Dendritic cell treated with granulocyte-macrophage colony-stimulating factor and Interleukin-4, amounts not matched to agents 40 ng/mL and 50 ng/mL, for 4 days (primary cell): ENCODE data around the gene DDIT4L.
"Not testable (repeated sequence)": the region's sequence is repeated elsewhere in the genome, so short reads cannot be mapped to it uniquely, and the experiment has no call there.

Experiments used
- H3K27ac Mint-ChIP-seq: one replicate; pipeline ENCODE4 v1.8.0; 2022; ENCODE audit warnings: mild to moderate bottlenecking, mixed read lengths
- H3K27me3 Mint-ChIP-seq: one replicate; pipeline ENCODE4 v1.8.0; 2022; ENCODE audit warnings: mild to moderate bottlenecking, mixed read lengths
- H3K36me3 Mint-ChIP-seq: one replicate; pipeline ENCODE4 v1.8.0; 2022; ENCODE audit warnings: low read depth, mixed read lengths
- H3K4me1 Mint-ChIP-seq: one replicate; pipeline ENCODE4 v1.8.0; 2022; ENCODE audit warnings: low read depth, mixed read lengths
- H3K4me3 Mint-ChIP-seq: one replicate; pipeline ENCODE4 v1.8.0; 2022; ENCODE audit warnings: mild to moderate bottlenecking, moderate library complexity, mixed read lengths
- H3K9me3 Mint-ChIP-seq: one replicate; pipeline ENCODE4 v1.8.0; 2022; ENCODE audit warnings: mixed read lengths
- intact Hi-C: fragments of 100-400 bp; cut with micrococcal nuclease; formaldehyde crosslinking; loops from one replicate; pipeline ENCODE4 v1.15.0; 2022

The DDIT4L gene

GRCh38 chr4:100189820-100190642 is at the start of gene DDIT4L:
DDIT4L (minus strand) TSS chr4:100190468; CDS start chr4:100189983, 485 bp downstream.
- H3K4me1 Mint-ChIP-seq = peaks cover 20% of the 10 kb centered on the region
- no peaks in the 10 kb centered on the region for H3K9me3 Mint-ChIP-seq
- peaks cover 37% of the 10 kb centered on the region for H3K27me3 Mint-ChIP-seq
- no peaks in the 10 kb centered on the region for H3K36me3 Mint-ChIP-seq
- H3K4me3 Mint-ChIP-seq = peak within 1 kb of the TSS; percentile 64
- H3K27ac Mint-ChIP-seq = no peak within 1 kb of the TSS
- intact Hi-C loops = no loop called here

- H3K27ac Mint-ChIP-seq = no peak overlapping the region
- H3K4me3 Mint-ChIP-seq = no peak overlapping the region
- H3K27me3 Mint-ChIP-seq = no peaks in the 10 kb centered on the region
- H3K4me1 Mint-ChIP-seq = no peaks in the 10 kb centered on the region
- intact Hi-C loops = no loop called here
- no peaks in the 10 kb centered on the region for H3K36me3 Mint-ChIP-seq
- H3K9me3 Mint-ChIP-seq = peaks cover 33% of the 10 kb centered on the region
Observed at GRCh38 chr4:100240008-100240407, 49.7 kb upstream of the DDIT4L start.

- Mint-ChIP-seq H3K4me1 (no peaks in the 10 kb centered on the region), H3K36me3 (no peaks in the 10 kb centered on the region), H3K27me3 (no peaks in the 10 kb centered on the region), H3K9me3 (peaks cover 62% of the 10 kb centered on the region), H3K27ac (no peak overlapping the region), H3K4me3 (no peak overlapping the region)
- intact Hi-C loops = no loop called here
Observed at GRCh38 chr4:100224721-100225120, 34.5 kb upstream of the DDIT4L start.

GRCh38 chr4:100224160-100224559 is 33.9 kb upstream of the DDIT4L start:
- peaks cover 59% of the 10 kb centered on the region for H3K9me3 Mint-ChIP-seq
- no peaks in the 10 kb centered on the region for H3K27me3 Mint-ChIP-seq
- H3K27ac Mint-ChIP-seq = no peak overlapping the region
- no peaks in the 10 kb centered on the region for H3K4me1 Mint-ChIP-seq
- H3K4me3 Mint-ChIP-seq = no peak overlapping the region
- intact Hi-C loops = no loop called here
- no peaks in the 10 kb centered on the region for H3K36me3 Mint-ChIP-seq

GRCh38 chr4:100208964-100209363 is 18.7 kb upstream of the DDIT4L start:
- H3K27ac Mint-ChIP-seq = no peak overlapping the region
- H3K4me3 Mint-ChIP-seq = no peak overlapping the region
- no peaks in the 10 kb centered on the region for H3K36me3 Mint-ChIP-seq
- no peaks in the 10 kb centered on the region for H3K4me1 Mint-ChIP-seq
- H3K9me3 Mint-ChIP-seq = no peaks in the 10 kb centered on the region
- intact Hi-C loops = no loop called here
- H3K27me3 Mint-ChIP-seq = no peaks in the 10 kb centered on the region

GRCh38 chr4:100208459-100208858 is 18.2 kb upstream of the DDIT4L start:
- Mint-ChIP-seq H3K4me3 (no peak overlapping the region), H3K36me3 (no peaks in the 10 kb centered on the region), H3K27me3 (no peaks in the 10 kb centered on the region), H3K27ac (no peak overlapping the region), H3K4me1 (no peaks in the 10 kb centered on the region), H3K9me3 (no peaks in the 10 kb centered on the region)
- intact Hi-C loops = no loop called here

- no peaks in the 10 kb centered on the region for H3K4me1 Mint-ChIP-seq
- H3K9me3 Mint-ChIP-seq = no peaks in the 10 kb centered on the region
- intact Hi-C loops = no loop called here
- no peaks in the 10 kb centered on the region for H3K36me3 Mint-ChIP-seq
- no peak overlapping the region for H3K4me3 Mint-ChIP-seq
- no peaks in the 10 kb centered on the region for H3K27me3 Mint-ChIP-seq
- H3K27ac Mint-ChIP-seq = no peak overlapping the region
Observed at GRCh38 chr4:100206850-100207249, 16.6 kb upstream of the DDIT4L start.

- Mint-ChIP-seq H3K27me3 (no peaks in the 10 kb centered on the region), H3K4me3 (no peak overlapping the region), H3K9me3 (peaks cover 8% of the 10 kb centered on the region), H3K36me3 (no peaks in the 10 kb centered on the region), H3K4me1 (no peaks in the 10 kb centered on the region), H3K27ac (no peak overlapping the region)
- intact Hi-C loops = no loop called here
Observed at GRCh38 chr4:100198061-100198460, 7.8 kb upstream of the DDIT4L start.

GRCh38 chr4:100196388-100197071 is 6.3 kb upstream of the DDIT4L start:
- H3K27ac Mint-ChIP-seq, H3K36me3 Mint-ChIP-seq, intact Hi-C loops, H3K4me3 Mint-ChIP-seq, H3K27me3 Mint-ChIP-seq, H3K9me3 Mint-ChIP-seq, H3K4me1 Mint-ChIP-seq: not testable (repeated sequence)

GRCh38 chr4:100190643-100191600 is 654 bp upstream of the DDIT4L start:
- no peak overlapping the region for H3K27ac Mint-ChIP-seq
- intact Hi-C loops = no loop called here
- H3K9me3 Mint-ChIP-seq = peaks cover 7% of the 10 kb centered on the region
- H3K4me3 Mint-ChIP-seq = peak overlapping the region; percentile 64
- no peaks in the 10 kb centered on the region for H3K36me3 Mint-ChIP-seq
- H3K4me1 Mint-ChIP-seq = peaks cover 20% of the 10 kb centered on the region
- H3K27me3 Mint-ChIP-seq = peaks cover 37% of the 10 kb centered on the region

- no peaks in the 10 kb centered on the region for H3K9me3 Mint-ChIP-seq
- intact Hi-C loops = no loop called here
- H3K36me3 Mint-ChIP-seq = no peaks in the 10 kb centered on the region
- peaks cover 20% of the 10 kb centered on the region for H3K4me1 Mint-ChIP-seq
- no peak overlapping the region for H3K27ac Mint-ChIP-seq
- peaks cover 37% of the 10 kb centered on the region for H3K27me3 Mint-ChIP-seq
- H3K4me3 Mint-ChIP-seq = no peak overlapping the region
Observed at GRCh38 chr4:100188829-100189228, 1.4 kb downstream of the DDIT4L start.

GRCh38 chr4:100187781-100188180 is 2.5 kb downstream of the DDIT4L start:
- Mint-ChIP-seq H3K27me3 (peaks cover 37% of the 10 kb centered on the region), H3K27ac (no peak overlapping the region), H3K4me1 (peaks cover 20% of the 10 kb centered on the region), H3K4me3 (no peak overlapping the region), H3K9me3 (no peaks in the 10 kb centered on the region), H3K36me3 (no peaks in the 10 kb centered on the region)
- intact Hi-C loops = no loop called here

GRCh38 chr4:100184787-100185186 is 5.5 kb downstream of the DDIT4L start:
- Mint-ChIP-seq H3K4me1 (peaks cover 5% of the 10 kb centered on the region), H3K27ac (no peak overlapping the region), H3K4me3 (no peak overlapping the region), H3K27me3 (peaks cover 18% of the 10 kb centered on the region), H3K9me3 (no peaks in the 10 kb centered on the region), H3K36me3 (no peaks in the 10 kb centered on the region)
- intact Hi-C loops = no loop called here

- Mint-ChIP-seq H3K27me3 (no peaks in the 10 kb centered on the region), H3K36me3 (no peaks in the 10 kb centered on the region), H3K4me3 (no peak overlapping the region), H3K9me3 (no peaks in the 10 kb centered on the region), H3K27ac (no peak overlapping the region), H3K4me1 (no peaks in the 10 kb centered on the region)
- intact Hi-C loops = no loop called here
Observed at GRCh38 chr4:100177855-100178254, 12.4 kb downstream of the DDIT4L start.
